ENCODE results near the gene CDH6.

GRCh38 chr5:31204958-31205357 is 11.5 kb downstream of the CDH6 start:
- TF ChIP-seq CTCF (conservative IDR thresholded peaks at IDR 0.05) (no peak), ZFX (IDR thresholded peaks at IDR 0.05) (no peak)

All from C4-2B (cell line).